Measurements from ENCODE around the gene PHLPP1.
"Not testable (repeated sequence)": the region's sequence is repeated elsewhere in the genome, so short reads cannot be mapped to it uniquely, and the experiment has no call there.

Gene PHLPP1

DNA sequence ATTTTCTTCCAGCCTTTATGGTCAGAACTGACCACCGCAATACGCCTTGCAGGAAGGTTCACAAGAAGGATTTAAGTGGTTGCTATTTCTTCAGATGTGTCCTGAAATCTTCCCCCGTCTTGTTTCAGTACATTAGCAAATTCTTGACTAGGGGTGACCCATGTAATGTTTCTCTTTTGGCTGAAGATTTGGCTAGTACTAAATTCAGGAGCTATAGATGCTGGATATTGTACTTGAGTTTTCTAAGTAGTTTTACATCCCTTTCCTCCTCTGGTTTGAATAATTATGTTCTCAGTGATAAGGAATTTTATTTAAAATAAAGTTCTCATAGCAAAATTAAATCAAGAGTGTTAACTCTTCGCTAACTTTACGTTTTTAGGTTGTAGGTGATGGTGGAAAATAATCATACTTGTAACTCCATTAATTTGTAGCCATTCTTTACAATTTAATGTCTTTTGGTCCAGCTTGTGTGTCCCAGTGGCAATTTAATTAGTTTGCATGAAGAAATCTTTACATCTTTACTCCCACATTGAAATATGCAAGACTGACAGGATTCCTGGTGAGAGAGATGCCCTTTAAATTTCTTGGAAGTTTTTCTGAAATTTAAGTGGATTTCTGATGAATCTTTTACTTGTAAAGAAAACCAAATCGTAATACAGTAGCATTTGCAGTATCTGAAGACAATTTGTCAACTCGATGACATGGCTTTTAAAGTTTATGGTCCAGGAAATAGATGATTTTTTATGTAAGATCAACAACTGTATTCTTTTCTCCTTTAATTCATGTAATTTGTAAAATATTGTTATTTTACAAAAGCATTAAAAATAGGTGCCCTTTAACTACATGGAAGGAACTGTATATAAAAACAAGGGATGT lies 2.8 kb downstream of the PHLPP1 start:
- no peak for DNase-seq

DNA sequence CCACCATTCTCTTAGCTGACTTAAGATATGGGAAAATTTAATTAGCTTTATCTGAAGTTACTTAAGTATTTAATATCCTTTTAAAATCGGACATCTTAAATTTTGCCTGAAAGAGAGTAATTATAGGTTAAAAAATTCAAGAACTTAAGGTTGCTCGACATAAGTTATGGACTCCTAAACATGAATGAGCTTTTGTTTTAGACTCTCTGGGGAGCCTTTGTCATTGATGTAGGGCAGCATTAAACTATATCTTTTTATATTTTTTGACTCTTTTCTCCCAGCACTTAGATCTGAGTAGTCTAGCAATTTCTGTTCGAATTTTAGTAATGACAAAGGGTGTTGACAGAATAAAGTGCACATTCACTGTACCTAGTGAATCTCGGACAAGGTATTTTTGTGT lies 4.7 kb downstream of the PHLPP1 start:
- DNase-seq, result no peak

DNA sequence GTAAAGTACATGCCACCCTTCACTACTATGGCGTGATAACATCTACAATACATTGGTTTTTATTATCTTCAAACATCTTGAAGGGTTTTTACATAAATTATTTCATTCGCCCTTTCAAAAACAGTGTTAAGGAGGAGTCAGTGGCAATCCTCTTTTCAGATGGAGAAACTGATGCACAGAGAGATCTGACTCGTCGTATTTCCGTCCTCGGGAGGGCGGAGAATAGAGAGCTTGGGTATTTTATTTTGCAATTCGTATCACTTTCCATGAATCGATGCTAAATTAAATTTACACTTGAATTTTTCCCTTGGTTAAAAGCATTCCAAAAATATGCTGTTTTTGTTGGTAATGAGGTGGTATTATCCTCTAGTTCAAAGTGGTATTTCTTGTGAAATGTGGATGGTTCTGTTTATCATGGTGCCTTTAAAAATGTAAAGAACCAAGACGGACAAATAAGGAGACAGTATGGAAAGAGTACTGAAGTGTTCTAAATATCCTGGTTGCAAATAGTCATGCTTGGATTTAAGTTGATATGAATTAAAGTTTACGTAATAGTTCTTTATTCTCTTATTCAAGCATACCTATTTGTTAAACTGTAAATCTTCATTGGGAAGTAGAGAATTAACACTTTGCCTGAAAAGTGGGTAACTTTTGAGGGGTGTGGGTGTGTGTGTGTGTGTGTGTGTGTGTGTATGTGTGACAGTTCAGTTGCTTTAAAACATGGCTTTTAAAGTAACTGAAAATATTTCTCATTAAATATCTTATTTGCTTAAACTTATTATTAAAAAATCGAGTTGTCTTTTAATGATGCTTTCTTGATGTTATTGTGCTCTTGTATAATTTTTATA lies 5.6 kb downstream of the PHLPP1 start:
- DNase-seq, result peak; percentile 34

DNA sequence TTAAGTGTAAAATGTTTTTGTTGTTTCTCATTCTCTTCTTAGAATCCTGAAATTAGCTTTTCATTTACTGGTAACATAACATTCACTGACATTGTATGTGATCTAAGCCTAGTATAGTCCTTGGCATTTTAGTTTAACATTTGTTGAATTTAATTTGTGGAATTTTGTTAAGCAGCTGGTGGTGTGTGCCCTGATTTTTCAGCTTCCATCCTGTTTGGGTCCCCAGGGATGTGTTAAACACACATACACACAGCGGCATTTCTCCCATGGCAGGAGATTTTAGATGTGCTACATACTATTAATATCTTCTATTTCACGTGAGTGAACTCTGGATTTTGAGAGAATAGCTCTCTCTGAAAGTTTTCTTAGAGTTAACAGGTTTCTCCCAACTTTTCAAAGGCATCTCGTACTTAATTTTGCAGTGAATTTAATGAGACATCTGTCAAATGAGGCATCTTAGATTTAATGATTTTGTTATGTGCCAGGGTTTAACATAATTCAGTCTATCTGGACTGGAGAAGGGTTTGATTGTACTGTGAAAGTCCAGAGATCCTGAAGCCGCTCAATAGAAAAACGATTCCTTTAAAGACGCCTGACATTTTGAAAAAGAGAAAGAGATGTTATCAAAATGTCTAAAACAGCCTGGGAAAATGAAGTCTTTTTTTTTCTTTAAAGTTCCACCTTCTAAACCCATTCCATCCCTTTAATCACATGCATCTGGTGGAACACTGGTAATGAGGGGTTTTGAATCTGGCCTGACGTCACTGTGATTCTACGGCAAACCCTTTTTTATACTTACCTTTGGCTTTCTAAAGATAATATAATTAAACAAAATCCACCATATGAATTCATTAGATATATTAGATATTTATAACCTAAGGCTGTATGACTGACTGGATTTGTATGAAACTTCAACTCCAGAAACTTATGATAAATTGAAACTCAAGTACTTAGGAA lies 6.8 kb downstream of the PHLPP1 start:
- DNase-seq, result no peak

DNA sequence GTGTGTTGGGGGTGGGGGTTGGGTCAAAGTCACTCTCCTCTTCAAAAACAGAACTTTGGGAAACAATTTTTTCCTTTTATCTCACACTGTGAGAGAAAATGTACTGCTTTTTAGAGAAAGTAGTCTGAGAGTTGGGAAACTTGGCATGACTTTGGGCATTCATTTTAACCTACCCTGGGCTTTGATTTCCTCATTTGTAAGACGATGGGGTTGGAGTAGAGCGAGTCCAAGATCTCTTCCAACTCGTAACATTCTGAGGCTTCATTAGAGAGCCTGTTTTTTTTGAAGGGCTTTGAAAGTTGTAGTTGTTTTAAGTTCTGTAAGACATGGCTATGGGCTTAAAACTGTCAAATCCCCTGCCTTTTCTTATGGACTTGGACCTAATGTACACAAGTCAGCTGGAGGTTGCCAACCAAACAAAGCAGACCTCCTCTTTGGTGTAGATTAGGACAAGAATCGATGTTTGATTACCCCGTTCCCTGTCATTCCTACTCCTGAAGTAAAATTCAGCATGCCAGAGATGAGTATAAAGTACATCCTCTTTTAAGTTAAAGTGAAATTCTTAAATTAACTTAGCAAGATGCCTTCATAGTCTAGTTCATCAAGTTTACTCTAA lies 8.4 kb downstream of the PHLPP1 start:
- DNase-seq, result no peak

DNA sequence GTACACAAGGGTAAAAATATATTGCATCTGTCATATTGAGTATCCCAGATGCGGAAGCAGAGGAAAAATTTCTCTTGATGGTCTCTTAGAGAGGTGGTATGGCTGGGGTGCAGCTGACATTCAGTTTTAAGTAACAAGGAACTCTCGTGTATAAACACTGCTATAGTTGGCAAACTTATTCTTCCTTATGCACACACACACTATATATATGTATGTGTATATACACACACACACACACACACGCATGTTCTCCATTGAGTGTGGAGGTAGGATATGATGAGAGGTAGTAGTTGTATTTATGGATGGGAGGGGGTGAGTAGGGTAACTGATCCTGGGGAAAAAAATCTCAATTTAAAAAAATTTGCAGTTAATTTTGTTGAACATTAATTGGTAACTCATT lies 10.6 kb downstream of the PHLPP1 start:
- no peak for DNase-seq

DNA sequence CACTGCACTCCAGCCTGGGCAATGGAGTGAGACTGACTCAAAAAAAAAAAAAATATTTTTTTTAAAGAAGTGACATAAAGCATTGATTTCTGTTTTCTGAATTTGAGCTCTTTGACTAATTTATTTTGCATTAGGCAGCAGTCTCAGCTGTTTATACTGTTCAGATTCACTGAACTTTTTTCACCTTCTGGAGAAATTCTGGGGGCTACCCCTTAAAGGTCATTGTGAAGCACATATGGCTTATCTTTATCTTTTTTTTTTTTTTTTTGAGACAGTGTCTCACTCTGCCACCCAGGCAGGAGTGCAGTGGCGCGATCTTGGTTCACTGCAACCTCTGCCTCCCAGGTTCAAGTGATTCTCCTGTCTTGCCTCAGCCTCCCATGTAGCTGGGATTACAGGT lies 12.9 kb downstream of the PHLPP1 start:
- no peak for DNase-seq

DNA sequence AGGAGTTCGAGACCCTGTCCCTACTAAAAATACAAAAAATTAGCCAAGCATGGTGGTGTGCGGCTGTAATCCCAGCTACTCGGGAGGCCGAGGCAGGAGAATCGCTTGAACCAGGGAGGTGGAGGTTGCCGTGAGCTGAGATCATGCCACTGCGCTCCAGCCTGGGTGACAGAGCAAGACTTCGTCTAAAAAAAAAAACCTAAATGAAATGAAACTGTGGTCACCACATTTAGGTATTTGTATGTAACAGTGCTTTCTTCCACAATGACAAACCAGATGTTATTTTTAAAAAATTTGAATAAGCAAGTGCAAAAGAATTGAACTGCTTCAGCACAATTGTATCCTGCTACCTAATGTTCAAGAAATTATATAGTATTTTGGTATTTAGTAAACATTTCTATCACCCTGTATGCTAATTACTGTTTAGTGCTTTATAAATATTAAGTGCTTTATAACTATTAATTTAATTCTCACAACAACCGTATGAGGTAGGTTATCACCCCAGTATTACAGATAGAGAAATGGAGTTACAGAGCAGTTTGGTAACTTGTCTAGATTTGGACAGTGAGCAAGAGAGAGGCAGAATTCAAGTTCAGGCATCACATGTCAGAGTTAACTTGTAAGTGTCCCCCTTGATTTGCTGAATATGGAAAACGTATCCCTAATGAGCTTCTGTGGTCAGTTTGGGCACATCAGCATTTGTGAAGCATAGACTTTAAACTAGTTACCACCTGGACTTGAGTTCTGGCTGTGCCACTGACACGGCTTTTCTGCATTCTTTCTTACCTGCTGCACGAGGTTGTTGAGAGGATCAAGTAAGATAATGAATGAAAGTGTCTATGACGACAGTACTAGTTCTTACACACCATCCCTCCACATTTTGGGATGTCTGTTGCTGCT lies 14.4 kb downstream of the PHLPP1 start:
- DNase-seq, result no peak

DNA sequence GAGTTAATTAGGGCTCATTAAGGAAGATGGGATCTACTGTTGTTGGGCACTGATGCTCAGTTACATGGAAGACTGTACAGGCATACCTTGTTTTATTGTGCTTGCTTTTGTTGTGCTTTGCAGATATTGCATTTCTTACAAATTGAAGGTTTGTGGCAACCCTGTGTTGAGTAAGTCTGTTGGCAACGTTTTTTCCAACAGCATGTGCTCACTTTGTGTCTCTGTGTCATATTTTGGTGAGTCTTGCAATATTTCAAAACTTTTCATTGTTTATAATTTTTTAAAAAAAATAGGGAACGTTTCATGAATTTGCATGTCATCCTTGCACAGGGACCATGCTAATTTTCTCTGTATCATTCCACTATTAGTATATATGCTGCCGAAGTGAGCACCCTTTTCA lies 15.6 kb downstream of the PHLPP1 start:
- DNase-seq, result no peak

DNA sequence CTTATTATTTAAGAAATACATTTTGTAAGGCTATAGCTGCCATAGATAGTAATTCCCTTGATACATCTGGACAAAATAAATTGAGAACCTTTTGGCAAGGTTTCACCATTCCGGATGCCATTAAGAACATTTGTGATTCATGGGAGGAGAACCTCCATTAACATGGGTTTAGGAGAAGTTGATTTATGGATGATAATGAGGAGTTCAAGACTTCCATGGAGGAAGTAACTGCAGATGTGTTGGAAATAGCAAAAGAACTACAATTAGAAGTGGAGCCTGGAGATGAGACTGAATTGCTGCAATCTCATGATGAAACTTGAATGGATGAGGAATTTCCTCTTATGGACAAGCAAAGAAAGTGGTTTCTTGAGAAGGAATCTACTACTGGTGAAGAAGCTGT lies 17.3 kb downstream of the PHLPP1 start:
- no peak for DNase-seq

DNA sequence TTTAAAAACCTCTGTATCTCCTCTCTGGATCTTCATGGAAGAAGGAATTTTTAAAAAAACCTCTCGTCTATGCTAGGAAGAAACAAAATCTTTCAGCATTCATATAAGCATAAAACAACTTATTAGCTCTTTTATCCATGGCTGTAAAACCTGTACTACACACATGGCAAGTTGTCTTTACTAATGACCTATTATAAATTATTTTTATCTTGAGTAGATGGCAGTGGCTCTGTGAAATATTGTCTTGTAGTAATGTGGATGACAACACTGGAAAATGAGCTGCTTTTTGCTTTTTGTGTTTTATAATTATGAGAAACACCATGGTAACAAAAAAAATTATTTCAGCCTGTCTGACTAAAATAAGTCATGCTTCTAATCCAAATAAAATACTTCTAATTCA lies 18.9 kb downstream of the PHLPP1 start:
- no peak for DNase-seq

DNA sequence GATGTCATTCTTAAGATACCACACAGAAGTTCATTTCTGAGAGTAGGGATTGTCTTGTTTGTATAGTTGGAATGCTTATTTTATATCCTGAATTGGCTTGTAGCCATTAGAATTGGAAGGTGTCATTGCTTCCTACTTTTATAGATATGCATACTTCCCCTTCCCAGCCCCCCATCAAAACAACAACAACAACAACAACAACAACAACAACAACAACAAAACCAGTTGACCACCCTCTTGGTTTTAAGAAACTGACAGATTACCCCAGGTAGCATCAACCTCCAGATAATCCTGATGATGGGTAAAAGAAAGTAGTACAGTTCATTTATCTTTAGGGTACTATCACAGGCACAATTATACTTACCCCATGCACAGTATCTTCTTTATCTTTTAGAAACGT lies 20.0 kb downstream of the PHLPP1 start:
- no peak for DNase-seq

DNA sequence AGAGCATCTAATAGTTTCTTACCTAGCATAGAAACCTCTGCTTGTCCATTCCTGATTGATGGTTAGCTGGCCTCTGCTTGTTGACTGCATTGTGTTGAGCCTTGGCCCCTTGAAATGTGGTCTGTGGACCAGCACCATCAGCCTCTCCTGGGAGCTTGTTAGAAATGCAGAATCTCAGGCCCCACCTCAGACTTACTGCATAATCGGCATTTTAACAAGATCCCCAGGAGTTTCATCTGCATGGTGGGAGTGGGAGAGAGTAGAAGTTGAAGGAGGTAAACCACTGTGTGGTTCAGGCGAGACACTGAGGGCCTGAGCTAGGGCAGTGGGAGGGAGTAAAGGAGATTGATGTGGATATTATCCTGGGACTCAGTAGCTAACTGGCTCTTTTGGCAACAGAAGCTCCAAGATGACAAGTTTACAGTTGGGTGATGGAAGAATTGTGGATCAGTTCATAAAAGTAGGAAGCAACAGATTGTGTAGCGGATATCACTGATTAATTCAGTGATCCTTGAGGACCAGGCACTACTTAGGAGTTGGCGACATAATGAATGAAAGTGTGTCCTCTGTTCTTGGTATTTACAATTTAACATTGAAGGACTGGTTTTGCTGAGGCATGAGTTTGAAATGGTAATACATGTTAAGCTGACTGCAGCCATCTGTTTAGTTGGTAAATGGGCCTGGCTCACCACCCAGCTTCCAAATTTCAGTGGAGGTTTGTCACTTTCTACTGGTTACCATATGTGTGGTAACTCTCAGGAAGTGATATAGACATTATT lies 20.9 kb downstream of the PHLPP1 start:
- no peak for DNase-seq

DNA sequence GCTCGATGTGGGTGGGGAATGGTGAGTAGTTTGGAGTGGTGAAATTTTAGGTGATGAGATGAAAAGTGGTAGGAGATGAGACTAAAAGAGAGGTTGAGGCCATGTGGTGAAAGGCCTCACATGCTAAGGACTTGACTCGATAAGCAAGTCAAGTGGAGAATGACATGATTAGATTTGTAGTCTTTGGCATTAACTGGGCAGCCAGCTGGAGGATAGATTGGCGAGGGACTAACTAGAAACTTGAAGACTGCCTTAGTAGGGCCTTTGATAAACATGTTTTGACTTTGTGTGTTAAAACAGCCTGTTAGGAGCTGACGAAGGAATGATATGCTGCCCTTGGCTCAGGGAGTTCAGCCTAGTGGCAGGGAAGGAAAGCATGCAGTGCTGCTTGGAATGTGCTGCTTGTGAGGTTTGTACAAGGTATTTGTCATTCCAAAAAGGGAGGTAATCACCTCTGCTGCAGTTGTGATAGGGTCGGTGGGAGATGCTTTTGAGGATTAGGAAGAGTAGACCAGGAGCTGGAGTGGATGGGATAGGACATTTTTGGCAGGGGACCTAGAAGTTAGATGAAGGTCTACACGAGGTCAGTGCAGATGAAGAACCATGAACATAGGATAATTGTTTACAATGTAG lies 22.0 kb downstream of the PHLPP1 start:
- DNase-seq, result no peak

DNA sequence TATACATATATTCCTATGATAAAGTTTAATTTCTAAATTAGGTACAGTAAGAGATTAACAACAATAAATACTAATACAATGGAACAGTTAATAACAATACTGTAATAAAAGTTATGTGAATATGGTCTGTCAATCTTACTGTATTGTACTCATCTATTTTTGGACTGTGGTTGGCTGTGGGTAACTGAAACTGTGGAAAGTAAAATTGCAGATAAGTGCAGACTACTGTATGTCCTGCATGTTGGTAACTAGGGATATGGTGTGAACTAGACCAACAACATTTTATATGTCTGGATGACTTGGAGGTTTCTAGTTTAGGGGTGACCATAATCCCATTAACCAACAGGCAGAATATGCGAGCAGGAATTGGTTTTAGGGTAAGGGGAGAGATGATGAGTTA lies 23.3 kb downstream of the PHLPP1 start:
- DNase-seq, result no peak

DNA sequence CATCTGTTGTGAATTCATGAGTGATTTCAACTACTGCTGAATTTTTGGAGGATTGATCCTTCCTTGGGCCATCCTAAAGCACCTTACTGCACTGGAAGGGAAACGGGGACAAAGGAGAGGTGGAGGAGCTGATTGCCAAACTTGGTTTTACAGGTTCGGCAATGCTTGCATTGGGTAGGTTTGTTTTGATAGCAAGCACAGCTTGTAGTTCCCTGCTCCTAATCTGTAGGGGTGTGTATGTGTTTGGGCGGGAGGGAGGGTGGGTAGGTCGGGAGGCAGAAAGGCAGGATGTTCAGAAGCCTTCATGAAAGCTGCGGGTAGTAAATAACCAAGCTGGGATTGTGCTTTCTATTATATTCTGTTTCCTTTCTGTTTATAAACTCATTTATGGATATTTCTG lies 24.6 kb downstream of the PHLPP1 start:
- no peak for DNase-seq

DNA sequence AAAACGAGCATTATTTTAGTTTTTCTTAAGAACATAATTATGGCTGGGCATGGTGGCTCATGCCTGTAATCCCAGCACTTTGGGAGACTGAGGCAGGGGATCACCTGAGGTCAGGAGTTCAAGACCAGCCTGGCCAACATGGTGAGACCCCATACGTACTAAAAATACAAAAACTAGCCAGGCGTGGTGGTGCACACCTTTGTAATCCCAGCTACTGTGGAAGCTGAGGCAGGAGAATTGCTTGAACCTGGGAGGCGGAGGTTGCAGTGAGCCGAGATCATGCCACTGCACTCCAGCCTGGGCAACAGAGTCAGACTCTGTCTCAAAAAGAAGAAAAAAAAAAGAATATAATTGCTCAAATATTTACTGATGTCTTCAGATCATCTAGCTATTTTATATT lies 25.3 kb downstream of the PHLPP1 start:
- not testable (repeated sequence) for DNase-seq

DNA sequence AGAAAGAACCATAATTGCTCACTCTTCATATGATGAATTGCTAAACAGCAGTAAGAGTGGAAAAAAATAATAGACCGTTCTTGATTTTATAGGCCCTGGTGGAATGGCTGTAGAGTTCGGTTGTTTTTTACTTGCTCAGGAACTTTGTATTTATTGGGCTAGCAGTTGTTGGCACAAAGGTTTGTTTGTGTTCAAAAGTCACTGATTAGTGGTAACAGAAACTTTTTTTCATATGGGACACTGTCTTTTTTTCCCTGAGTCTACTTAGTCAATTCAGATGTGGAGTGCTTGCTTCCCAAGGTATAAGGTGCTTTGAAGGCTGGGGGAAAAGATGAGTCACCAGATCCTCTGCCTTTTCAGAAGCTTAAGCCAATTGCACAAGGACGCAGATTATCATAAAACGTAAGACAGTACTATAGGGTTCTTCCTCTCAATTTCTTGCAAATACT lies 25.8 kb downstream of the PHLPP1 start:
- DNase-seq, result peak; percentile 41

DNA sequence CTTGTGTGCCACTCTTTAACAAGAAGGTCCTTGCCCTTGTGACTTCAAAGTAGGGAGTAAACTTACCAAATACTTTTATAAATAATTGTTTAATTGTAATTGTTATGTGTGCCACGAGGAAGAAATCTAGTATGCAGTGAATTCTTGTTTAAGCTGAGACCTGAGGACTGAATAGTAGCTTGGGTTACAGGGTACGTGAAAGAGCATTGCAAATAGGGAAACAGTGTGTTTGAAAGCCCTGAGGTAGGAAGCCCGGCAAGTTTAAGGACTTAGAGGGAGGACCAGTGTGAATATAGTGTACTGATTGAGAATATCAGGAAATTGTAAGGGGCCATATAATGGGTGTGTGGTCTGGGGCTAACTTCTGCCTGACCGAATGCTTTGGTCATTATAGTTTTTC lies 26.2 kb downstream of the PHLPP1 start:
- DNase-seq, result no peak
